Calu3 (cell line): ENCODE results near the gene SPR. TPM values are rescaled to one million over a fixed set of nuclear protein-coding genes. Genes with fewer than 3 reads are reported as not detected.

ENCODE experiments used
- BruUV-seq: library from RNA; stranded (reverse); fragments of 400-500 nt; replicated peaks from 2 replicates; lab custom pipeline; 2021; lab: Mats Ljungman, UMichigan
- CTCF ChIA-PET: fragments of 300-600 bp; sonication (Branson Sonifier 250); formaldehyde crosslinking; loops from one replicate; lab custom pipeline; 2022; ENCODE audit warnings: antibody characterized with exemption; lab: Charles Lee
- DNase-seq: peaks from one replicate; pipeline ENCODE4 v3.0.0; 2022
- H3K27ac Mint-ChIP-seq: one replicate; pipeline ENCODE4 v1.8.0; 2022; ENCODE audit warnings: mixed read lengths; ENCODE audit not compliant: unreplicated experiment
- H3K27me3 Mint-ChIP-seq: one replicate; pipeline ENCODE4 v1.8.0; 2022; ENCODE audit warnings: mixed read lengths; ENCODE audit not compliant: unreplicated experiment
- H3K36me3 Mint-ChIP-seq: one replicate; pipeline ENCODE4 v1.8.0; 2022; ENCODE audit warnings: mild to moderate bottlenecking, moderate library complexity, mixed read lengths; ENCODE audit not compliant: insufficient read depth, unreplicated experiment
- H3K4me1 Mint-ChIP-seq: one replicate; pipeline ENCODE4 v1.8.0; 2022; ENCODE audit warnings: mild to moderate bottlenecking, low read depth, mixed read lengths; ENCODE audit not compliant: unreplicated experiment
- H3K4me3 Mint-ChIP-seq: one replicate; pipeline ENCODE4 v1.8.0; 2022; ENCODE audit warnings: mild to moderate bottlenecking, low read depth, moderate library complexity, mixed read lengths; ENCODE audit not compliant: unreplicated experiment
- H3K9me3 Mint-ChIP-seq: one replicate; pipeline ENCODE4 v1.8.0; 2022; ENCODE audit warnings: low read depth, mixed read lengths; ENCODE audit not compliant: unreplicated experiment
- CTCF ChIP-seq: fragments of 200-600 bp; IDR thresholded peaks from one replicate; pipeline ENCODE4 v1.8.0; 2022; ENCODE audit warnings: antibody characterized with exemption; ENCODE audit not compliant: unreplicated experiment
- intact Hi-C: fragments of 100-400 bp; cut with micrococcal nuclease; formaldehyde crosslinking; loops from one replicate; pipeline ENCODE4 v1.10.0; 2022; ENCODE audit not compliant: unreplicated experiment
- total RNA-seq: library from RNA; stranded (reverse); gene quantifications from 2 replicates; pipeline ENCODE4 v1.2.3, GENCODE V29; 2022

Gene SPR
- total RNA-seq, 1 experiment from 2014 or later = 71.1 TPM

GRCh38 chr2:72940786-72941185 is 53.6 kb downstream of the SPR start:
- intact Hi-C loops = no loop called here
- Mint-ChIP-seq H3K4me1 (no peaks in the 10 kb centered on the region), H3K27me3 (peaks cover 24% of the 10 kb centered on the region), H3K36me3 (peaks cover 4% of the 10 kb centered on the region), H3K9me3 (no peaks in the 10 kb centered on the region), H3K27ac (no peak overlapping the region), H3K4me3 (no peak overlapping the region)
- DNase-seq = no peak
- BruUV-seq = no TSS peak
- CTCF ChIA-PET = interaction anchor here (1.4 kb wide), 1 partner anchor 48 kb away, joined by 3 read pairs; no protein-coding TSS in a partner anchor
- TF ChIP-seq CTCF = no peak

Other genes starting within 250 kb of the SPR start
- gene EXOC6B, start 61.4 kb upstream of the SPR start, total RNA-seq = 26.4 and 26.6 TPM in 2 replicates
- gene EMX1, start 30.1 kb downstream of the SPR start, total RNA-seq = not detected in 2 replicates
- gene SFXN5, start 184.3 kb downstream of the SPR start, total RNA-seq = 11.3 and 16.4 TPM in 2 replicates
- 20.2 and 27.1 TPM in 2 replicates for gene RAB11FIP5, start 225.5 kb downstream of the SPR start, total RNA-seq